Middle frontal gyrus (tissue), 1 donor: Measurements from ENCODE around the gene TMEM119.

Source experiments
- DNase-seq: peaks from one replicate; pipeline ENCODE4 v3.0.0-alpha.2; 2015; ENCODE audit warnings: low spot score; ENCODE audit errors: extremely low spot score

The TMEM119 gene

GRCh38 chr12:108616359-108616758 is 18.5 kb upstream of the TMEM119 start:
- no peak for DNase-seq

- no peak for DNase-seq
These were observed 18.0 kb upstream of the TMEM119 start for GRCh38 chr12:108615918-108616317.

GRCh38 chr12:108614639-108615038 is 16.8 kb upstream of the TMEM119 start:
- DNase-seq: no peak

- no peak for DNase-seq
These were observed 16.2 kb upstream of the TMEM119 start for GRCh38 chr12:108614041-108614440.

- DNase-seq: no peak
These were observed 15.7 kb upstream of the TMEM119 start for GRCh38 chr12:108613548-108613947.

- DNase-seq: no peak
These were observed 15.0 kb upstream of the TMEM119 start for GRCh38 chr12:108612788-108613282.

- no peak for DNase-seq
These were observed 14.1 kb upstream of the TMEM119 start for GRCh38 chr12:108611884-108612415.

GRCh38 chr12:108610856-108611605 is 13.1 kb upstream of the TMEM119 start:
- no peak for DNase-seq

GRCh38 chr12:108610336-108610815 is 12.5 kb upstream of the TMEM119 start:
- DNase-seq: no peak

- DNase-seq: no peak
These were observed 11.9 kb upstream of the TMEM119 start for GRCh38 chr12:108609537-108610335.

GRCh38 chr12:108608616-108609015 is 10.7 kb upstream of the TMEM119 start:
- no peak for DNase-seq

- DNase-seq: no peak
These were observed 10.2 kb upstream of the TMEM119 start for GRCh38 chr12:108607981-108608600.

- DNase-seq: no peak
These were observed 8.6 kb upstream of the TMEM119 start for GRCh38 chr12:108606492-108606891.

- no peak for DNase-seq
These were observed 8.0 kb upstream of the TMEM119 start for GRCh38 chr12:108605690-108606406.

GRCh38 chr12:108605000-108605689 is 7.3 kb upstream of the TMEM119 start:
- no peak for DNase-seq

- DNase-seq: no peak
These were observed 6.5 kb upstream of the TMEM119 start for GRCh38 chr12:108604208-108604941.

GRCh38 chr12:108603743-108604142 is 5.9 kb upstream of the TMEM119 start:
- DNase-seq: no peak

GRCh38 chr12:108602976-108603704 is 5.3 kb upstream of the TMEM119 start:
- DNase-seq: no peak

GRCh38 chr12:108602209-108602705 is 4.4 kb upstream of the TMEM119 start:
- DNase-seq: no peak
